ENCODE data around the gene EBPL. TPM values are rescaled to one million over a fixed set of nuclear protein-coding genes. Genes with fewer than 3 reads are reported as not detected.

EBPL gene
- total and polyA plus RNA-seq, 8 donors = 23.8 to 46.4 (median 38.0) TPM

DNA sequence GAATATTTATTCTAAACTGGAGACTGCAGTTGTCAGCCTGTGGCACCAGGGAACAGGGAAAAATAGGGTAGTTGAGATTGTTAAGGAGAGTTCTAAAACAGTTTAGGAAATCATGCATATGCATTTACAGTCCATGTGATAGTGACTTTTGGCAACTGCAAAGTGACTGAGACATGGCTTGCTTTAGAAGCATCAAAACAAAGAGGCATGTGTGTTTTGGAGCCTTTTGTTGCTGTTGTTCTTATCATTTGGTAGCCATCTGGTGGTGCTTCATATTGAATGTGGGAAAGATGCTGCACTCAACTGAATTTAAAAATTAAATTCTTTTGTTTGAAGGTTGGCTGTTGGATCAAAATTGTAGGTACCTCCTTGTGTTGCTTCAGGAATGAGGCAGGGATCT lies 10.2 kb upstream of the EBPL start:
- H3K27ac ChIP-seq = no peak overlapping the region
- no peaks in the 10 kb centered on the region for H3K27me3 ChIP-seq
- no peaks in the 10 kb centered on the region for H3K9me3 ChIP-seq
- no peak overlapping the region for H3K4me3 ChIP-seq
- DNase-seq = no peak
- intact Hi-C loops (cut with DNase I) = no loop called here
- TF ChIP-seq, protein P1, sequence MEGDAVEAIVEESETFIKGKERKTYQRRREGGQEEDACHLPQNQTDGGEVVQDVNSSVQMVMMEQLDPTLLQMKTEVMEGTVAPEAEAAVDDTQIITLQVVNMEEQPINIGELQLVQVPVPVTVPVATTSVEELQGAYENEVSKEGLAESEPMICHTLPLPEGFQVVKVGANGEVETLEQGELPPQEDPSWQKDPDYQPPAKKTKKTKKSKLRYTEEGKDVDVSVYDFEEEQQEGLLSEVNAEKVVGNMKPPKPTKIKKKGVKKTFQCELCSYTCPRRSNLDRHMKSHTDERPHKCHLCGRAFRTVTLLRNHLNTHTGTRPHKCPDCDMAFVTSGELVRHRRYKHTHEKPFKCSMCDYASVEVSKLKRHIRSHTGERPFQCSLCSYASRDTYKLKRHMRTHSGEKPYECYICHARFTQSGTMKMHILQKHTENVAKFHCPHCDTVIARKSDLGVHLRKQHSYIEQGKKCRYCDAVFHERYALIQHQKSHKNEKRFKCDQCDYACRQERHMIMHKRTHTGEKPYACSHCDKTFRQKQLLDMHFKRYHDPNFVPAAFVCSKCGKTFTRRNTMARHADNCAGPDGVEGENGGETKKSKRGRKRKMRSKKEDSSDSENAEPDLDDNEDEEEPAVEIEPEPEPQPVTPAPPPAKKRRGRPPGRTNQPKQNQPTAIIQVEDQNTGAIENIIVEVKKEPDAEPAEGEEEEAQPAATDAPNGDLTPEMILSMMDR (IDR thresholded peaks at IDR 0.05) = no peak
- FAIRE-seq = no peak
- H3K4me1 ChIP-seq = no peaks in the 10 kb centered on the region
- ATAC-seq = no peak
- peaks cover 0 to 24% (median 0%) of the 10 kb centered on the region in 3 donors for H3K36me3 ChIP-seq

GRCh38 chr13:49697468-49697867 lies 6.2 kb upstream of the EBPL start:
- H3K9me3 ChIP-seq = no peaks in the 10 kb centered on the region
- intact Hi-C loops (cut with DNase I) = no loop called here
- no peak overlapping the region for H3K4me3 ChIP-seq
- peaks cover 0 to 8% (median 0%) of the 10 kb centered on the region in 3 donors for H3K36me3 ChIP-seq
- H3K27me3 ChIP-seq = no peaks in the 10 kb centered on the region
- TF ChIP-seq, protein P1 (IDR thresholded peaks at IDR 0.05) = no peak
- 97 to 99% methylated on average over 3 of the region's 3 CpGs for WGBS, 2 donors
- FAIRE-seq (no peak), DNase-seq (no peak), ATAC-seq (no peak)
- no peak overlapping the region for H3K27ac ChIP-seq
- no peaks in the 10 kb centered on the region for H3K4me1 ChIP-seq

GRCh38 chr13:49694446-49694845 lies 3.2 kb upstream of the EBPL start:
- TF ChIP-seq, protein P1 (IDR thresholded peaks at IDR 0.05) = no peak
- intact Hi-C loops (cut with DNase I) = no loop called here
- no peak for FAIRE-seq

GRCh38 chr13:49693877-49694276 lies 2.6 kb upstream of the EBPL start:
- Histone ChIP-seq H3K36me3 (no peaks in the 10 kb centered on the region), H3K9me3 (no peaks in the 10 kb centered on the region), H3K27ac (no peak overlapping the region), H3K27me3 (no peaks in the 10 kb centered on the region), H3K4me1 (peaks cover 4 to 8% (median 6%) of the 10 kb centered on the region in 3 donors), H3K4me3 (no peak overlapping the region)
- 79 to 84% methylated on average over 3 of the region's 3 CpGs for WGBS, 2 donors
- intact Hi-C loops (cut with DNase I) = no loop called here
- DNase-seq (no peak), FAIRE-seq (no peak), ATAC-seq (no peak)
- TF ChIP-seq, protein P1 (IDR thresholded peaks at IDR 0.05) = no peak

More at GRCh38 chr13:49694446-49694845, 3.2 kb upstream of the EBPL start:
- no peak for ATAC-seq
- Histone ChIP-seq H3K27ac (no peak overlapping the region), H3K4me3 (no peak overlapping the region), H3K4me1 (peaks cover 2 to 7% (median 4%) of the 10 kb centered on the region in 3 donors), H3K27me3 (no peaks in the 10 kb centered on the region), H3K9me3 (no peaks in the 10 kb centered on the region), H3K36me3 (no peaks in the 10 kb centered on the region)
- no peak for DNase-seq
- WGBS, 2 donors = 79 to 91% methylated on average over 1 of the region's 1 CpG

- DNase-seq = no peak
- ATAC-seq = no peak
- TF ChIP-seq, protein P1 (IDR thresholded peaks at IDR 0.05) = no peak
- intact Hi-C loops (cut with DNase I) = no loop called here
- Histone ChIP-seq H3K9me3 (no peaks in the 10 kb centered on the region), H3K36me3 (no peaks in the 10 kb centered on the region), H3K4me3 (no peak overlapping the region), H3K27ac (no peak overlapping the region), H3K27me3 (no peaks in the 10 kb centered on the region), H3K4me1 (peaks cover 4 to 8% (median 6%) of the 10 kb centered on the region in 3 donors)
- 73 to 78% methylated on average over 4 of the region's 4 CpGs for WGBS, 2 donors
- no peak for FAIRE-seq
Measured at GRCh38 chr13:49693191-49693733, 2.0 kb upstream of the EBPL start.

Measured in pancreas (tissue), 10 donors.